ENCODE data around the gene THRB. TPM values are rescaled to one million over a fixed set of nuclear protein-coding genes. Genes with fewer than 3 reads are reported as not detected.
A peak's percentile ranks its signal among the peaks of the same experiment; 100 is the strongest.

The THRB gene
- total RNA-seq, 1 experiment from 2014 or later = 5.8 TPM

DNA sequence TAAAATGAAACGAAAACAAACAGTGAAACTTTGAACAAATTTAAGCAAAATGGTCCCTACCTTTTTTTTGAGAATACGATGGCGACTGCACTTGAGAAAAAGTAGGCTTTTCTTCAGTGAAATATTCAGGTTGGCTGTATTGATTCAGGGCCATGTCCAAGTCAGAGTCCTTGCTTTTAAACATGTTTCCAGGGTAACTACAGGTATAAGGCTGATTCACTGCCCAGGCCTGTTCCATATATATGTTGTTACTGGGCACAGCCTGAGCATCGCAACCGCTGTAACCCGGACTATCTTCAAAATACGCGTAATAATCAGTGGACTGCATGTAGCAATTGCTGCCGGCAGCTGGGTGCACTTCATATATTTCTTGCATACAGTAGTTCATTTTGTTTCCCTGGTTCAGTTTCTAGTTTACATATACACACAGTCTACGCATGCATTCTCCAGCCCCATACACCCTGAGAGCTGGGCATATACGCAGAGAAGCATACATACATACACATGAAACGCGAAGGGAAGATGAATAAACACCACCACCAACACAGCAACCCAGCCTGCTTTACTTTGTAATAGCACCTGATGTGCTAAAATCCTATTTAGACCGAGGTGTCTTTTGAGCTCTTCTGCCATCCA lies 329.6 kb downstream of the THRB start:
- peaks cover under 1% of the 10 kb centered on the region; the same call in 1 of the 2 replicates for H3K9me3 Mint-ChIP-seq
- H3K27me3 Mint-ChIP-seq (ENCODE audit: low read depth) = no peaks in the 10 kb centered on the region
- ChIA-PET POLR2A (no interaction called here), CTCF (no interaction called here)
- H3K27ac Mint-ChIP-seq = no peak overlapping the region
- H3K4me3 Mint-ChIP-seq = no peak overlapping the region
- no peak for TF ChIP-seq ZNF138 (CRISPR knock-in tag; conservative IDR thresholded peaks at IDR 0.05)
- TF ChIP-seq, protein P1, sequence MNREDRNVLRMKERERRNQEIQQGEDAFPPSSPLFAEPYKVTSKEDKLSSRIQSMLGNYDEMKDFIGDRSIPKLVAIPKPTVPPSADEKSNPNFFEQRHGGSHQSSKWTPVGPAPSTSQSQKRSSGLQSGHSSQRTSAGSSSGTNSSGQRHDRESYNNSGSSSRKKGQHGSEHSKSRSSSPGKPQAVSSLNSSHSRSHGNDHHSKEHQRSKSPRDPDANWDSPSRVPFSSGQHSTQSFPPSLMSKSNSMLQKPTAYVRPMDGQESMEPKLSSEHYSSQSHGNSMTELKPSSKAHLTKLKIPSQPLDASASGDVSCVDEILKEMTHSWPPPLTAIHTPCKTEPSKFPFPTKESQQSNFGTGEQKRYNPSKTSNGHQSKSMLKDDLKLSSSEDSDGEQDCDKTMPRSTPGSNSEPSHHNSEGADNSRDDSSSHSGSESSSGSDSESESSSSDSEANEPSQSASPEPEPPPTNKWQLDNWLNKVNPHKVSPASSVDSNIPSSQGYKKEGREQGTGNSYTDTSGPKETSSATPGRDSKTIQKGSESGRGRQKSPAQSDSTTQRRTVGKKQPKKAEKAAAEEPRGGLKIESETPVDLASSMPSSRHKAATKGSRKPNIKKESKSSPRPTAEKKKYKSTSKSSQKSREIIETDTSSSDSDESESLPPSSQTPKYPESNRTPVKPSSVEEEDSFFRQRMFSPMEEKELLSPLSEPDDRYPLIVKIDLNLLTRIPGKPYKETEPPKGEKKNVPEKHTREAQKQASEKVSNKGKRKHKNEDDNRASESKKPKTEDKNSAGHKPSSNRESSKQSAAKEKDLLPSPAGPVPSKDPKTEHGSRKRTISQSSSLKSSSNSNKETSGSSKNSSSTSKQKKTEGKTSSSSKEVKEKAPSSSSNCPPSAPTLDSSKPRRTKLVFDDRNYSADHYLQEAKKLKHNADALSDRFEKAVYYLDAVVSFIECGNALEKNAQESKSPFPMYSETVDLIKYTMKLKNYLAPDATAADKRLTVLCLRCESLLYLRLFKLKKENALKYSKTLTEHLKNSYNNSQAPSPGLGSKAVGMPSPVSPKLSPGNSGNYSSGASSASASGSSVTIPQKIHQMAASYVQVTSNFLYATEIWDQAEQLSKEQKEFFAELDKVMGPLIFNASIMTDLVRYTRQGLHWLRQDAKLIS (CRISPR knock-in tag; IDR thresholded peaks at IDR 0.05; ENCODE audit: borderline replicate concordance) = no peak
- no peak for TF ChIP-seq JUN (CRISPR knock-in tag; IDR thresholded peaks at IDR 0.05)
- TF ChIP-seq ZNF317 (CRISPR knock-in tag; IDR thresholded peaks at IDR 0.05; ENCODE audit: borderline replicate concordance, low read depth) = no peak
- no peak for TF ChIP-seq ZSCAN18 (CRISPR knock-in tag; IDR thresholded peaks at IDR 0.05)
- peaks cover 44% of the 10 kb centered on the region for H3K4me1 Mint-ChIP-seq
- DNase-seq (ENCODE audit: low spot score) (no peak), ATAC-seq (no peak)
- no peaks in the 10 kb centered on the region for H3K36me3 Mint-ChIP-seq

GRCh38 chr3:24162929-24163328 lies 331.7 kb downstream of the THRB start:
- Mint-ChIP-seq H3K4me1 (peaks cover 52% of the 10 kb centered on the region), H3K9me3 (peaks cover 3% of the 10 kb centered on the region; the same call in 1 of the 2 replicates), H3K27ac (no peak overlapping the region), H3K4me3 (no peak overlapping the region), H3K36me3 (no peaks in the 10 kb centered on the region), H3K27me3 (ENCODE audit: low read depth) (no peaks in the 10 kb centered on the region)
- no peak for TF ChIP-seq TCF7 (CRISPR knock-in tag; IDR thresholded peaks at IDR 0.05; ENCODE audit: low read depth)
- no peak for TF ChIP-seq RORB (CRISPR knock-in tag; IDR thresholded peaks at IDR 0.05)
- TF ChIP-seq IRF2 (CRISPR knock-in tag; IDR thresholded peaks at IDR 0.05; ENCODE audit: borderline replicate concordance, low read depth) = no peak
- TF ChIP-seq, protein P2, sequence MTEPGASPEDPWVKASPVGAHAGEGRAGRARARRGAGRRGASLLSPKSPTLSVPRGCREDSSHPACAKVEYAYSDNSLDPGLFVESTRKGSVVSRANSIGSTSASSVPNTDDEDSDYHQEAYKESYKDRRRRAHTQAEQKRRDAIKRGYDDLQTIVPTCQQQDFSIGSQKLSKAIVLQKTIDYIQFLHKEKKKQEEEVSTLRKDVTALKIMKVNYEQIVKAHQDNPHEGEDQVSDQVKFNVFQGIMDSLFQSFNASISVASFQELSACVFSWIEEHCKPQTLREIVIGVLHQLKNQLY (CRISPR knock-in tag; IDR thresholded peaks at IDR 0.05) = no peak
- DNase-seq (ENCODE audit: low spot score) = no peak
- no peak for ATAC-seq
- ChIA-PET CTCF (interaction anchor here (3.0 kb wide), 1 partner anchor 23 kb away, joined by 22 read pairs; no protein-coding TSS in a partner anchor), POLR2A (no interaction called here)

DNA sequence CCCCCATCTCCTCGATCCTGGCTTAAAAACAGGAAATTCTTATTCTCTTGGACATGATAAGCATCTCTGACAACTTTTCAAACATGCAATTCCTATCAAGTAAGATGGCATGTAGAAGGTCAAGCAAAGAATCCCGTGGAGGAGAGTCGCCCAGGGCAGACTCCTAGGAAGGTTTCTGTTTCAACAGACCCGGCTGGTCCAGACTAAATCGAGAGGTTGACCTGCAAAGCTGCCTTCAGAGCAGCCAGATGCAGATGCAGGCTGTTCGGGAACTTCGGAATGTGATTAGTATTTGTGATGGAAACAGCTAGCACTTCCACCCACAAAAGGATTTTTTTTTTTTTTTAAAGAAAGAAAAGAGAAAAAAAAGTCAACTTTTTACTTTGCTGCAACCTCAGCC lies 332.8 kb downstream of the THRB start:
- H3K27me3 Mint-ChIP-seq (ENCODE audit: low read depth) = no peaks in the 10 kb centered on the region
- peaks cover 3% of the 10 kb centered on the region; the same call in 1 of the 2 replicates for H3K9me3 Mint-ChIP-seq
- H3K4me3 Mint-ChIP-seq = peak overlapping the region; percentile 53
- H3K4me1 Mint-ChIP-seq = peaks cover 55% of the 10 kb centered on the region
- DNase-seq (ENCODE audit: low spot score) (peak; percentile 40), ATAC-seq (peak; percentile 72)
- peak overlapping the region; percentile 91 for H3K27ac Mint-ChIP-seq
- ChIA-PET CTCF (interaction anchor here (0.7 to 3.0 kb wide), 5 partner anchors 12 to 90 kb away, joined by 3 to 22 read pairs (median 4); no protein-coding TSS in a partner anchor), POLR2A (no interaction called here)
- H3K36me3 Mint-ChIP-seq = no peaks in the 10 kb centered on the region
- TF ChIP-seq HMGA2 (CRISPR knock-in tag; IDR thresholded peaks at IDR 0.05) (no peak), FOXJ3 (CRISPR knock-in tag; IDR thresholded peaks at IDR 0.05; ENCODE audit: borderline replicate concordance) (no peak), ZNF512 (CRISPR knock-in tag; IDR thresholded peaks at IDR 0.05; ENCODE audit: borderline replicate concordance) (no peak), SP1 (CRISPR knock-in tag; conservative IDR thresholded peaks at IDR 0.05) (no peak), IRF1 (CRISPR knock-in tag; IDR thresholded peaks at IDR 0.05) (no peak), NR2C2 (CRISPR knock-in tag; IDR thresholded peaks at IDR 0.05) (no peak), FOXK1 (CRISPR knock-in tag; IDR thresholded peaks at IDR 0.05) (no peak)
- TF ChIP-seq, protein P3, sequence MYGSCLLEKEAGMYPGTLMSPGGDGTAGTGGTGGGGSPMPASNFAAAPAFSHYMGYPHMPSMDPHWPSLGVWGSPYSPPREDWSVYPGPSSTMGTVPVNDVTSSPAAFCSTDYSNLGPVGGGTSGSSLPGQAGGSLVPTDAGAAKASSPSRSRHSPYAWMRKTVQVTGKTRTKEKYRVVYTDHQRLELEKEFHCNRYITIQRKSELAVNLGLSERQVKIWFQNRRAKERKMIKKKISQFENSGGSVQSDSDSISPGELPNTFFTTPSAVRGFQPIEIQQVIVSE (CRISPR knock-in tag; IDR thresholded peaks at IDR 0.05; ENCODE audit: borderline replicate concordance) = no peak
- TF ChIP-seq, protein P4, sequence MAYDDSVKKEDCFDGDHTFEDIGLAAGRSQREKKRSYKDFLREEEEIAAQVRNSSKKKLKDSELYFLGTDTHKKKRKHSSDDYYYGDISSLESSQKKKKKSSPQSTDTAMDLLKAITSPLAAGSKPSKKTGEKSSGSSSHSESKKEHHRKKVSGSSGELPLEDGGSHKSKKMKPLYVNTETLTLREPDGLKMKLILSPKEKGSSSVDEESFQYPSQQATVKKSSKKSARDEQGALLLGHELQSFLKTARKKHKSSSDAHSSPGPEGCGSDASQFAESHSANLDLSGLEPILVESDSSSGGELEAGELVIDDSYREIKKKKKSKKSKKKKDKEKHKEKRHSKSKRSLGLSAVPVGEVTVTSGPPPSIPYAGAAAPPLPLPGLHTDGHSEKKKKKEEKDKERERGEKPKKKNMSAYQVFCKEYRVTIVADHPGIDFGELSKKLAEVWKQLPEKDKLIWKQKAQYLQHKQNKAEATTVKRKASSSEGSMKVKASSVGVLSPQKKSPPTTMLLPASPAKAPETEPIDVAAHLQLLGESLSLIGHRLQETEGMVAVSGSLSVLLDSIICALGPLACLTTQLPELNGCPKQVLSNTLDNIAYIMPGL (CRISPR knock-in tag; IDR thresholded peaks at IDR 0.05) = no peak
- TF ChIP-seq, protein P5, sequence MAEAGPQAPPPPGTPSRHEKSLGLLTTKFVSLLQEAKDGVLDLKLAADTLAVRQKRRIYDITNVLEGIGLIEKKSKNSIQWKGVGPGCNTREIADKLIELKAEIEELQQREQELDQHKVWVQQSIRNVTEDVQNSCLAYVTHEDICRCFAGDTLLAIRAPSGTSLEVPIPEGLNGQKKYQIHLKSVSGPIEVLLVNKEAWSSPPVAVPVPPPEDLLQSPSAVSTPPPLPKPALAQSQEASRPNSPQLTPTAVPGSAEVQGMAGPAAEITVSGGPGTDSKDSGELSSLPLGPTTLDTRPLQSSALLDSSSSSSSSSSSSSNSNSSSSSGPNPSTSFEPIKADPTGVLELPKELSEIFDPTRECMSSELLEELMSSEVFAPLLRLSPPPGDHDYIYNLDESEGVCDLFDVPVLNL (CRISPR knock-in tag; IDR thresholded peaks at IDR 0.05; ENCODE audit: borderline replicate concordance, low read depth) = no peak
